DOHH2 (cell line): ENCODE data around the gene EME2.

Experiments
- H3F3A ChIP-seq: fragments of 200-600 bp; sonication (generic), shearing (Covaris generic); 2 replicates; pipeline ENCODE4 v1.6.0; 2016; ENCODE audit warnings: antibody characterized with exemption, mild to moderate bottlenecking; ENCODE audit not compliant: control insufficient read depth, insufficient read depth
- H3K27ac ChIP-seq: fragments of 200-600 bp; sonication (generic); 2 replicates; pipeline ENCODE4 v1.5.1; 2014; ENCODE audit warnings: low read depth, mild to moderate bottlenecking, low read length, moderate library complexity
- H3K27me3 ChIP-seq: fragments of 200-600 bp; sonication (generic); 2 replicates; pipeline ENCODE4 v1.6.1; 2014; ENCODE audit warnings: mild to moderate bottlenecking, low read length, mixed read lengths; ENCODE audit not compliant: control insufficient read depth
- H3K36me3 ChIP-seq: fragments of 200-600 bp; sonication (generic); 2 replicates; pipeline ENCODE4 v1.6.1; 2014; ENCODE audit warnings: mild to moderate bottlenecking, low read length, moderate library complexity, mixed read lengths; ENCODE audit not compliant: control insufficient read depth
- H3K4me1 ChIP-seq: fragments of 200-600 bp; sonication (generic); 2 replicates; pipeline ENCODE4 v1.6.1; 2014; ENCODE audit warnings: mild to moderate bottlenecking, low read length, mixed read lengths; ENCODE audit not compliant: control insufficient read depth
- H3K4me2 ChIP-seq: fragments of 200-600 bp; sonication (generic); 2 replicates; pipeline ENCODE4 v1.6.0; 2014; ENCODE audit warnings: mild to moderate bottlenecking, low read length, moderate library complexity
- H3K4me3 ChIP-seq: fragments of 200-600 bp; sonication (generic); 2 replicates; pipeline ENCODE4 v1.5.1; 2014; ENCODE audit warnings: mild to moderate bottlenecking, low read length, mixed read lengths
- H3K79me2 ChIP-seq: fragments of 200-600 bp; sonication (generic); 2 replicates; pipeline ENCODE4 v1.6.1; 2014; ENCODE audit warnings: mild to moderate bottlenecking, low read length, mixed read lengths; ENCODE audit not compliant: control insufficient read depth
- H3K9me2 ChIP-seq: fragments of 200-600 bp; sonication (generic); replicated peaks from 2 replicates; pipeline ENCODE4 v1.6.1; 2014; ENCODE audit warnings: mild to moderate bottlenecking, low read length, mixed read lengths; ENCODE audit not compliant: control insufficient read depth
- H3K9me3 ChIP-seq: fragments of 200-600 bp; sonication (generic); 2 replicates; pipeline ENCODE4 v1.6.1; 2014; ENCODE audit warnings: antibody characterized with exemption, low read length, mixed read lengths; ENCODE audit not compliant: control insufficient read depth, insufficient read depth
- H4K20me1 ChIP-seq: fragments of 200-600 bp; sonication (generic); 2 replicates; pipeline ENCODE4 v1.6.0; 2014; ENCODE audit warnings: low read depth, mild to moderate bottlenecking, antibody characterized with exemption, low read length, moderate library complexity; ENCODE audit not compliant: control insufficient read depth, insufficient read depth
- CTCF ChIP-seq: fragments of 200-600 bp; sonication (generic); IDR thresholded peaks from one replicate; pipeline ENCODE4 v1.5.1; 2014; ENCODE audit warnings: antibody characterized with exemption, mild to moderate bottlenecking, low read depth, low read length; ENCODE audit not compliant: poor library complexity, severe bottlenecking
- EZH2phosphoT487 ChIP-seq: fragments of 200-600 bp; sonication (generic); IDR thresholded peaks from 2 replicates; pipeline ENCODE4 v1.6.1; 2017; ENCODE audit warnings: borderline replicate concordance, mild to moderate bottlenecking, antibody characterized with exemption, low read length, moderate library complexity, mixed read lengths

The EME2 gene

GRCh38 chr16:1810106-1810505 is 37.5 kb downstream of the EME2 start:
- H3K4me2 ChIP-seq = no peak overlapping the region
- H3K9me2 ChIP-seq = no peaks in the 10 kb centered on the region
- TF ChIP-seq CTCF = no peak
- no peak for TF ChIP-seq EZH2phosphoT487
- no peaks in the 10 kb centered on the region for H4K20me1 ChIP-seq
- no peak overlapping the region for H3K4me3 ChIP-seq
- no peak overlapping the region for H3K27ac ChIP-seq
- H3K4me1 ChIP-seq = no peaks in the 10 kb centered on the region
- no peaks in the 10 kb centered on the region for H3F3A ChIP-seq
- no peaks in the 10 kb centered on the region for H3K36me3 ChIP-seq
- no peaks in the 10 kb centered on the region for H3K79me2 ChIP-seq
- no peaks in the 10 kb centered on the region for H3K9me3 ChIP-seq
- H3K27me3 ChIP-seq = no peaks in the 10 kb centered on the region

GRCh38 chr16:1810536-1810935 is 37.9 kb downstream of the EME2 start:
- no peak overlapping the region for H3K4me3 ChIP-seq
- H3K9me3 ChIP-seq = no peaks in the 10 kb centered on the region
- H4K20me1 ChIP-seq = no peaks in the 10 kb centered on the region
- no peak overlapping the region for H3K4me2 ChIP-seq
- no peaks in the 10 kb centered on the region for H3K79me2 ChIP-seq
- no peaks in the 10 kb centered on the region for H3K27me3 ChIP-seq
- no peak overlapping the region for H3K27ac ChIP-seq
- H3K36me3 ChIP-seq = no peaks in the 10 kb centered on the region
- no peaks in the 10 kb centered on the region for H3K4me1 ChIP-seq
- no peaks in the 10 kb centered on the region for H3K9me2 ChIP-seq
- H3F3A ChIP-seq = no peaks in the 10 kb centered on the region
- TF ChIP-seq CTCF (no peak), EZH2phosphoT487 (no peak)

GRCh38 chr16:1812732-1813163 is 40.1 kb downstream of the EME2 start:
- H3K79me2 ChIP-seq = no peaks in the 10 kb centered on the region
- H3K4me3 ChIP-seq = no peak overlapping the region
- no peaks in the 10 kb centered on the region for H3K4me1 ChIP-seq
- H3K27me3 ChIP-seq = no peaks in the 10 kb centered on the region
- H4K20me1 ChIP-seq = no peaks in the 10 kb centered on the region
- TF ChIP-seq CTCF = no peak
- no peak for TF ChIP-seq EZH2phosphoT487
- H3K4me2 ChIP-seq = no peak overlapping the region
- H3K9me3 ChIP-seq = no peaks in the 10 kb centered on the region
- H3K36me3 ChIP-seq = no peaks in the 10 kb centered on the region
- no peak overlapping the region for H3K27ac ChIP-seq
- no peaks in the 10 kb centered on the region for H3K9me2 ChIP-seq
- no peaks in the 10 kb centered on the region for H3F3A ChIP-seq

GRCh38 chr16:1815461-1815860 is 42.9 kb downstream of the EME2 start:
- H3K36me3 ChIP-seq = no peaks in the 10 kb centered on the region
- TF ChIP-seq CTCF (no peak), EZH2phosphoT487 (no peak)
- H3K4me1 ChIP-seq = no peaks in the 10 kb centered on the region
- no peaks in the 10 kb centered on the region for H3K9me2 ChIP-seq
- no peak overlapping the region for H3K4me3 ChIP-seq
- no peaks in the 10 kb centered on the region for H3K9me3 ChIP-seq
- no peaks in the 10 kb centered on the region for H3K79me2 ChIP-seq
- H3K4me2 ChIP-seq = no peak overlapping the region
- H3F3A ChIP-seq = no peaks in the 10 kb centered on the region
- H4K20me1 ChIP-seq = no peaks in the 10 kb centered on the region
- H3K27me3 ChIP-seq = no peaks in the 10 kb centered on the region
- no peak overlapping the region for H3K27ac ChIP-seq
